GM12875 (cell line): Measurements from ENCODE around the gene NUDT17.

Experiments
- H3K4me3 ChIP-seq: one replicate; pipeline ENCODE4 v1.5.1; 2011; ENCODE audit warnings: low read depth, low read length, control low read depth
- TF ChIP-seq, protein P1 (sequence below): IDR thresholded peaks from 2 replicates; pipeline ENCODE4 v1.5.1; 2011; ENCODE audit warnings: low read depth, mild to moderate bottlenecking, control low read depth, inconsistent platforms, low read length, moderate library complexity, borderline replicate concordance; ENCODE audit not compliant: insufficient read depth

The NUDT17 gene

GRCh38 chr1:145868232-145868631, 22.8 kb downstream of the NUDT17 start:
- no peak overlapping the region for H3K4me3 ChIP-seq
- TF ChIP-seq, protein P1, sequence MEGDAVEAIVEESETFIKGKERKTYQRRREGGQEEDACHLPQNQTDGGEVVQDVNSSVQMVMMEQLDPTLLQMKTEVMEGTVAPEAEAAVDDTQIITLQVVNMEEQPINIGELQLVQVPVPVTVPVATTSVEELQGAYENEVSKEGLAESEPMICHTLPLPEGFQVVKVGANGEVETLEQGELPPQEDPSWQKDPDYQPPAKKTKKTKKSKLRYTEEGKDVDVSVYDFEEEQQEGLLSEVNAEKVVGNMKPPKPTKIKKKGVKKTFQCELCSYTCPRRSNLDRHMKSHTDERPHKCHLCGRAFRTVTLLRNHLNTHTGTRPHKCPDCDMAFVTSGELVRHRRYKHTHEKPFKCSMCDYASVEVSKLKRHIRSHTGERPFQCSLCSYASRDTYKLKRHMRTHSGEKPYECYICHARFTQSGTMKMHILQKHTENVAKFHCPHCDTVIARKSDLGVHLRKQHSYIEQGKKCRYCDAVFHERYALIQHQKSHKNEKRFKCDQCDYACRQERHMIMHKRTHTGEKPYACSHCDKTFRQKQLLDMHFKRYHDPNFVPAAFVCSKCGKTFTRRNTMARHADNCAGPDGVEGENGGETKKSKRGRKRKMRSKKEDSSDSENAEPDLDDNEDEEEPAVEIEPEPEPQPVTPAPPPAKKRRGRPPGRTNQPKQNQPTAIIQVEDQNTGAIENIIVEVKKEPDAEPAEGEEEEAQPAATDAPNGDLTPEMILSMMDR: no peak

- peak overlapping the region; percentile 27 for H3K4me3 ChIP-seq
- TF ChIP-seq, protein P1: no peak
Measured at GRCh38 chr1:145871994-145872924, 26.8 kb downstream of the NUDT17 start.

DNA sequence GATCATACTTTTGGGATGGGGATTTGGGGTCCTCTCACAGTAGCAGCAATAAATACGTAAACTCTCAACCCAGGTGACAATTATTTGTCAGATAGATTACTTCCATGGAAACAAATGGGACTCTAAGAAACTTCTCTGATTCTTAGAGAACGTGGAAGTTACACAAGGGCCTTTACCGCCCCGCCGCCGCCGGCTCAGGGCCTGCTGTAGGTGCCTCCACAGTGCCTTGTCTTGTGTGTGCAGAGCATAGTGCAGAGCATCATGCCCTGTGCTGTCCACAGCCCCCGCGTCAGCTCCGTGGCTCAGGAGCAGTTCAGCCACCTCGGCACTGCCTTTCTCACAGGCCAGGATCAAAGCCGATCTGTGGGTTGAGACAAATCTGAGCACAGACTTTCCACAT, 29.2 kb downstream of the NUDT17 start:
- H3K4me3 ChIP-seq: no peak overlapping the region
- TF ChIP-seq, protein P1: no peak

DNA sequence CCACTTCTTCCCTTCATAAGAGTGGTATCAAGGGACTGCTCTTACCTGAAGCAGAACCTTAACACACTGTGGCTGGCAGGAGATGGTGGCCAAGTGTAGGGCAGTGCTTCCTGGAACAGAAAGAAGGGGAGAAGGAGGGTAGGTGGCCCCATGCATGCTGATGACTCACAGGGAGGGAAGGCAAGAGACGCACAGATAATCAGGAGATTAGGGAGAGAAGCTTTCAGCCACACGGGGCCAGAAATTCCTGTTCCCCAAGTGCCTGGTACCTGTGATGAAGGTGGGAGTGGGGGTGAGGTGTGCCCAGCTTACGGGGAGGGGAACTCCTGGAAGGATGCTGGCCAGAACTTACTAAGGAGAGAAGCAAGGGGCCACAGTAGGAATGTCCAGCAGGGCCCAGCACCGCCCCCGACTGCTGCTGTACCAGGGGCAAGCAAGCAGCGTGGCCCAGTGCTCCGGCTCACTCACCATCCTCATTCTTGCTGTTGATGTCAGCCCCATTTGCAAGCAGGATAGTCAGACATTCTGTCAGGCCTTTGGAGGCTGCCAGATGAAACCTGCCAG, 32.6 kb downstream of the NUDT17 start:
- H3K4me3 ChIP-seq: no peak overlapping the region
- TF ChIP-seq, protein P1: no peak

GRCh38 chr1:145878724-145879123, 33.3 kb downstream of the NUDT17 start:
- no peak overlapping the region for H3K4me3 ChIP-seq
- TF ChIP-seq, protein P1: no peak

- TF ChIP-seq, protein P1: no peak
- H3K4me3 ChIP-seq: no peak overlapping the region
Measured at GRCh38 chr1:145879775-145880174, 34.3 kb downstream of the NUDT17 start.

GRCh38 chr1:145884675-145885074, 39.2 kb downstream of the NUDT17 start:
- TF ChIP-seq, protein P1: no peak

More at GRCh38 chr1:145884675-145885074, 39.2 kb downstream of the NUDT17 start:
- no peak overlapping the region for H3K4me3 ChIP-seq
